GM04504 (cell line): ENCODE results near the gene KIF1A.

Experiments used
- DNase-seq: peaks from one replicate; pipeline ENCODE4 v3.0.0-alpha.2; 2012; ENCODE audit warnings: low read depth

The KIF1A gene

DNA sequence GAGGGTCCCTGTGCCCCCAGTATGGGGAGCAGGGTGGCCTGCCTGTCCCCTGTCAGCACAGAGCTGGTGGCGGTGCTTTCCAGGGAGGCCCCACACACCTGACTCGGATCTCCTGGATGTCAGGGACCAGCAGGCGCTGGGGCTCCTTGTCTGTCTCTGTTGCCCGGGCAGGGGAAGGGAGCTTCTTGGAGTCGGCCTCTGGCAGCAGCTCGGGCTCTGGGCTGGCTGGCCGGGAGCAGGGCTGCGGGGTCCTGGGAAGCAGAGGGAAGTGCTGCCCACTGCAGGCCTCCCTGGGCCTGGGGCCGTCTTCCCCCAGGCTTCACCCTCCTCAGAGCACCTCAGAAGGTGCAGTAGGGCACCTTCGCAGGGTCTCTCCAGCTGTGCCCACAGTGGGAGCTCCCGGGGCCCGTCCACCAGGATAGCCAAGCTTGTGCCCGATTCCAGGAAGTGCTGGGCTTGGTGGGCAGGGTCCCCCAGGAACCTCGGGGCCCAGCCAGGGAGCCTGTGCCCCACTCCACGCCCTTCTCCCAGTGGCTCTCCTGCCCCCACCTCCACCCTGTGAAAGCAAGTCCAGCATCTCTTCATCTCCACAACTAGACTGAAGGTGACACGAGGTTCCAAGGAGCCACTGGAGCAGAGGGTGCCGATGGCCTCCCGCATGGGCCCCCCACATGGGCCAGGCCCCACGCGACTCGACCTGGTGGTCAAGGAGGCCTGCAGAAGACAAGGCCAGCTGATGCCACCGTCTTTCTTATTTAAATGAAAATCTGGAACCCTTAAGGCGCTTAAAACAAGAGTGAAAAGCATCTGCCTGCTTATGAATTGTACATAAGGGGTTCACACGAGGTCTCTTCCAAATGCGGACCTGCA is 100.1 kb downstream of the KIF1A start:
- no peak for DNase-seq

DNA sequence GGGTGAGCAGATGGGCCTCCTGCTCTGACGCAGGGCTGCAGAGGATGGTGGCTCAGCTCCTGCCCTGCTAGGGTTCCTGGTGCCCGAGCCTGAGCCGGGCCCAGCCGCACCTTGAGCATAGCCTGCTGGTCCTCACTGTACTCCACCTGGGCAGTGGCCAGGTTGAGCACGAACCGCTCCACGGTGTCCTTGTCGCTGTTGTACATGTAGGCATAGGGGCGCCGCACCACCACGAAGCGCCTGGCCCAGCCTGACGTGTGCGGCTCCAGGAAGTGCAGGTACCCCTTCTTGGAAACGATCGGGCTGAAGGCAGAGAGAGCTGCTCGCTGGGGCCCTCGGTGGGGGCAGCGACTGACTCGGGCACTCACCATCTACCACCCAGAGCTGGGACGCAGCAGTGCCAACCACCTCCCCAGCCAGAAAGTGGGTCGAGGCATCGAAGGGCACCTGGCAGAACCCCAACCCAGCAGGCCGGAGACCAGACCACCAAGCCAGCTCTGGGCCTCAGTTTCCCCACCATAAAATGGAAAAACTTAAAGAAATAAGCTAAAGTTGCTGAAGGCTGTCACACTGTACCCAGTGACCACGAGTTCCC is 101.0 kb downstream of the KIF1A start:
- no peak for DNase-seq

DNA sequence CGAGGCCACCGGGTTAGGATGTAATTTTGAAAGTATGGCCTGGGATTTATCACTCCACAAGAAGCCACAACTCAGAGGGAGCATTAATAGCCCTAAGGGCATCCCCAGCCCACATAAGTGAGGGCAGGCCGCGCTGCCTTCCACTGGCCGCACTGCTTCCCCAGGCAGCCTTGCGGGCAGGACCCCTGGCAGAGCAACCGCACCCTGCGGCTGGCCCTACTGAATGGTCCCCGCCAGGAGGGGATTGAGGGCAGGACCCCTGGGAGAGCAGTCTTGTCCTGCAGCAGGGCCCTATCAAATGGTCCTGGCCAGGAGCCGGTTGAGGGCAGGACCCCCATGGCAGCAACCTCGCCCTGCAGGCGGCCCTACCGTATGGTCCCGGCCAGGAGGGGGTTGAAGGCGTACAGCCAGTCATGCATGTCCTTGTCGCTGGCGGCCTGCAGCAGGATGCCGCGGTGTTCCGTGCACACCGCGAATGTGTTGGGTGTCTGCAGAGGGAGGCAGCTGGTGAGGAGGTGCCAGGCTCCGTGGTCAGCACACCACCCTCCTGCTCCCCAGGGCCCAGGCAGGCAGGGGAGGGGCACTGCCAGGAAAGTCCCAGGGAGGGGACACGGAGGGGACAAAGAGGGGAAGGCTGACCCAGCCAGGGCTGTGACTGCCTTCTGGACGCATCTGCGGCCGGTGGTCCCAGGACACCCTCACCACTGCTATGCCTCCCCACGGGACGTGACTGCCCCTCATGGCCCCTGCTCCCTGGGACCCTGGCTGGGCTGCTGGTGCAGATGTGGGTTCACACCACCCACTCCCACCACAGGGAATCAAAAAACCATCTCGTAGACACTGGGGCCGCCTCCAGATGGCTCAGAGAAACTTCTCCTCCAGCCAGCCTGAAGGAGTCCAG is 102.1 kb downstream of the KIF1A start:
- DNase-seq = no peak

DNA sequence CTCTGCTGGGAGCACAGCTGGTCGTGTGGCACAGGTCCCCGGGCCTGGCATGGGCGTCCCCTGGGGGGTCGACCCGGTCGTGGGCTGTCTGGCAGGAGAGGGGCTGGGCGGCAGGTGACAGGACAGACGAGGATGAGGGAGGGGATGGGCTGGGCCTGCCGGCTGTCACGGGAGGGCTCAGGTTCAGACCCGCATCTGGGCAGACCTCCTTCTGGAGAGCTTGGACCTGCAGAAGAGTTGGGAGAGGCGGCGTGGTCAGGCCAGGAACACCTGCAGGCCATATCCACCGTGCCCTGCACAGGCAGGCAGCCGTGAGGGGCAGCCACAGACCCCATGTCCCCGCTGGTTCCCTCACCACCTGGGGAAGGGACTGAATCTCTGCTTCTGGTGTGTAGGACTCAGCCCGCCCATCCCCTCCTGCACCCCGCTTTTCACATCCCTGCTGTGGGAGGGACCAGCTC is 102.8 kb downstream of the KIF1A start:
- DNase-seq = no peak

DNA sequence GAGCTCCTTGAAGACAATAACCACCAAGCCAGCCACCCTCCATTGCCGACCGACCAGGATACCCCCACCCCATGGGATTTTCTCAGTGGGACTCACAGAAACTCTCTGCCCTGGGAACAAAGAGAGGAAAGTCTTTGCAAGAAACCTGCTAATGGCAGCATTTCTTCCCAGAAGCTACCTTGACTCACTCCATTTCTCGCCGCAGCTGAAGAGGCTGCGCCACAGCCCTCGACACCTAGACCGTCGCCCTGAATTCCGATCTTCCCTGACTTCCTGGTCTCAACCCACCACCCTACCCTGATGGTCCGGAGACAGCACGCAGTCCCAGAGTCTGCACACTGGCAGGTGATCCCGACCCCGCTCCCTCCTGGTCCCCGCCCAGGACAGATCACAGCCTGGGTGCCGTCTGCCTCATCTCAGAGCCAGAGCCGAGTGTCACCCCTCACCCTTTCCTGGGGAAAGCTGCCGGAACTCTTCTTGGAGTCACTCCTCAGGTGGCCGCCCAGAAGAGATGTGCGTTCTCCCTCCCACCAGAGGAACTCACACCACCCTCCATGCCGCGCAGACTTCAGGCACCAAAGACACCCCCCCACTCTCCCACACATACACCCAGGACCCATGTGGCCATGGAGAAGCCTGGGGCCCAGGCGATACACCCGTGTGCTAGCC is 103.8 kb downstream of the KIF1A start:
- no peak for DNase-seq

DNA sequence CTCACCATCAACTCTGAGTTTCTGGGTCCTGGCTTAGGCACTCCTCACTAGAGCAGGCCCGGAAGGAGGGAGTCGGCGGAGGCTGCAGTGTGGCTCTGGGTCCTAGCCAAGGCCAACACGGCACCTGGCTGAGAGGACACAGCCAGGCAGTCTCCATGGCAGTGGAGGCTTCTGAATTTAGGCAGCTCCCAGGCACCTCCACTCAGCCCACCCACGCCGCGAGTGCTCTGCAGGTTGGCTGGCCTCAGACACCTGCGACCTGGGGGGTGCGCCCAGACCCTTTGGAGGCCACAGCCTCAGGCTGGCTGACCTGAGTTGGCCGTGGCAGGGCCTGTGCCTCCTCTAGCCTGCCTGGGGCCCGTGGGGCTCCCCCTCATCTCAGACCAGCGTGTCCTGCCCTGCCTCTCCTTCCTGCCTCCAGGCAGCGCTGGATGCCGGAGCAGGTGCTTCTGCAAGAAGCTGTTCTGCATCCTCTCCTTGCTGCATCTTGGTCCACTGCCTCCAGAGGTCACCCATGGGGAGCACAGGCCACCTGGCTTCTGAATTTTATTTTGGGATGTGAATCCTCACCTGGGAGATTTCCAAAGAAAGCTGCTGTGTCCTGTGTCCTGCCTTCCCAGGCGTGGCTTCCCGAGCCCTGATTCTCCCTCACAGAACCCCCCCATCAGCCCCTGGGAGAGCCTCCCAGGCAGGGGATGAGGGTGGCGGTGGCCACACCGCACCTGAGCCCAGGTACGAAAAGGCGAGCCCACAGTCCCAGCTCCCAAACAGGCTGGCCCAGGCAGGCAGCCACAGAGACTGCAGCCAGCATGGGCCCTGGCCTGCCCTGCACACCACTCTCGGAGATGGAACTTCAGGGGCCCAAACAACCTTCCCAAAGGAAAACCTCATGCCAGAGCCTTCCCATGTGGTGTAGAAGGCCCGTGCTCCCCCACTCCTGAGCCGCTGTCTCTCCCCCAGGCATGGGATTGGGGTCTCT is 105.0 kb downstream of the KIF1A start:
- no peak for DNase-seq

DNA sequence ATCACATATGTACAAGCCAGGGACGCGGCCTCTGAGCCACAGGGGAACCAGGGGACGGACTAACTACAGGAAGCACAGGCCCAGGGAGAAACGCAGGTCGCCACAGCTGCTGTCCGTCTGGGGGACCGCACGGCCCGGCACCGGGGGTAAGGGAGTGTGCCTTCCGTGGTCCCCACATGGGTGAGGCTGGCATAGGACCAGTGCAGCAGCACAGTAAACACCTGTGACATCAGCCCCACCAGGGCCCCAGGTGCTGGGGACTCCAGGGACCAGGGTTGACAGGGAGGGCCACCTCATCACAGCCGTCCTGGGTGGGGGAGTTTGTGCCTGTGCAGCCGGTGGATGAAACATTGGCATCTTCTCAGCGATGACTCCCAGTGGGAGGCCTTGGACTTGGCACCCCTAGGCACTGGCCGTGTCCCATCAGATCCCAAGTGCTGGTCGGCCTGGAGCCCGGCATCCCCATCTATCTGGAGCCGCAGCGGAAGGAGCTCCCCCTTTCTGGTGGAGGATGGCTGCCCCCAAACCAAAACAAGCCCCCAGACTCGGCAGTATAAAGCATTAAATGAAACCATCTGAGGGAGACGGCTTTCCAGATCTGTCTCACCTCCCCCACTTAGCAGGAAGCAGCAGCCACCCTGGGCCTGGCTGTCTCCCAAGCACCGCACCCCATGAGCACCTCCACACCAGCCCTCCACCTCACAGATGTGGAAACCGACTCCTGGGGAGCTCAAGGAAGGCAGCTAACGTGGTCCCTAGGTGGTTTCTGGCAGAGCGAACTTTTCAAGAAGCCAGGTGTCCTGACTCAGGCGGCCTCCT is 105.9 kb downstream of the KIF1A start:
- DNase-seq = no peak

DNA sequence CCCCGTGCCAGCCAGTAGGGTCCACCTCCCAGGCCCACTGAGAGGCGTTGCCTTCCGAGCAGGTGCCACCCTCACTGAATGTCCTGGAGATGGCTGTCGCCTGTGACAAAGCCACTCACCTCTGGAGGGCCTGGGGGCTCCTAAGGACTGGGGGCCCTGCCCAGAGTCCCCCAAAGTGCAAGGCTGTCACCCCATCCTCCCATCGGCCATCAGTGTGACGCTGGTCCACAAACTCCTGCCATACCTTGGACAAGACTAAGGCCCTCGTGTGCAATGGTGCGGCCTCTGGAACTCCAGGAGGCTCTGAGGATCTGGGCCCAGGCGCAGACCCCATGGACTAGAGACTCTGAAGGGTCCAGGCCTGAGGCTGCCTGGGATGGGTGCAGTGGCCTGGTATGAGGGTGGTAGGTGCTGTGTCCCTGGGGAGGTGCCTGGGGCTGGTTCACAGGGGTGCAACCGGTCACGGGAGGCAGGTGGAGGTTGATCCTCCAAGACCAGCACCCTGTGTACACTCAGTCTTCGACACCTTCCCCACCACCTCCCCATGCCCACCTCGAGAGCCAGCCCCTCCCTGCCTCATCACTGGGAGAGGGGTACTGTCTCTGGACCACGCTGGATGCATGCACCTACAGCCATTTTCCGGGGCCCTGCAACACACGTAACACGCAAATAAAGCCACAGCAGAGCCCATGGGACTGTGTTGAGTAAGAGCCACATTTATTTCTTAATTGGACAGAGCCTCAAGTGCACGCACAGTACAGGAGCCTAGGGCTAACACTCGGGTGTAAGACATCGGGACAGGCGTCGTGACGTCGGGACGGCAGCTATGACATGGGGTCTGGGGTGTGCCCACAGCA is 106.7 kb downstream of the KIF1A start:
- DNase-seq = no peak

DNA sequence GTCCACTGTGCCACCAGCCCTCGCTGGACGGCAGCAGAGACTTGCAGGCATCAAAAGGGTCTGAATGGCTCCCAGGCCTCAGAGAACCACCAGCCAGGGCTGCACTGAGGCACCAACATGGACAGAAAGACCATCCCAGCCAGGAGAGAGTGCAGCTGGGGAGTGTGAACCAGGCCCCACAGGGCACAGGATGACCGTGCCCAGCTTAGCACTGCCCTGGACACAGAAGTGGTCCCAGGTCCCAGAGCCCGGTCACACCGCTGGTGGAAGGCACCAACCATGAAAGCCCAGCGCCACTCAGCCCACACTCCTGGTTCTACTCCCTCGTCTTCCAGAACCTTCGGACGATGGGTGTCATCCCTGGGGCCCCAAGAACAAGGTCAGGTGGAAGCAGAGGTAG is 107.9 kb downstream of the KIF1A start:
- no peak for DNase-seq

DNA sequence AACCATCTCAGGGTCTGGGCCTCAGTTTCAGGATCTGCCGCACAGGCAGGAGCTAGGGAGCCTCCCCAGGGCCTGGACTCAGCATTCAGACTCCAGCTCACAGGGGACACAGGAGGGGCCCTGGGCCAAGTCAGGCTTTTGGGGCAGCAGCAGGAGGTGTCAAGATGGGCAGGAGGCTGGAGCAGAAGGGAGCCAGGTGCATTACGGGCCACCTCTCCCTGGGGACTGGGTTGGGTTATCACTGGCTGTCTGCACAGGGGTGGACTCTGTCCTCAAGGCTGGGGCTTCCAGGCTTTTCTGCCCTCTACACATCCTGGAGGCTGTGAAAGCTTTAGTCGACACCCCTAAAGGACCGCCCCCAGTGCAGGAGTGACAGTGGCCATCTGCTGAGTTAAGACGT is 108.3 kb downstream of the KIF1A start:
- DNase-seq = no peak

DNA sequence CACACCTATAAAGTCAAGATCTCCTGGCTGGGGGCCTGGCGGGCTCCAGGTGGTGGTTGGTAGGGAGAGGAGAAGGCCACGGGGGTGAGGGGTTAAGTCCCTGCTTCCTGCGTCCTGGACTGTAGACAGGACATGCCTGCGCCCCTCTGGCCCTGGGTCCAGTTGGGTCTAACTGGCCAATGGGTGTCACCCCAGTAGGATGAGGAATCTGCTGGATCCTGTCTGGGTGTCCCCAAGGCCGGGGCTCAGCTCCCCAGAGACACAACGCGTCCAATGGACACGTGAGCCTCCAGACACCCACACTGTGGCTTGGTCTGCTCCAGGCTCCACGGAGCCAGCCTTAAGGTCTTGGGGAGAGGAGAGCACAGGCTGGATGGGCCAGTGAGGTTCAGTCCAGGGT is 108.7 kb downstream of the KIF1A start:
- no peak for DNase-seq

DNA sequence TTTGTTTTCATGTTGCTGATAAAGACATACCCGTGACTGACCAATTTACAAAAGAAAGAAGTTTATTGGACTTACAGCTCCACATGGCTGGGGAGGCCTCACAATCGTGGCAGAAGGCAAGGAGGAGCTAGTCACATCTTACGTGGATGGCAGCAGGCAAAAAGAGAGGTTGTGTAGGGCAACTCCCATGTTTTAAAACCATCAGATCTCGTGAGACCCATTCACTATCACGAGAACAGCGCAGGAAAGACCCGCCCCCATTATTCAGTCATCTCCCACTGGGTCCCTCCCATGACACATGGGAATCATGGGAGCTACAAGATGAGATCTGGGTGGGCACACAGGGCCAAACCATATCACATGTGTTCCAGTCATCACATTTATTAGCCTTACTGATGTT is 111.6 kb downstream of the KIF1A start:
- DNase-seq = no peak

DNA sequence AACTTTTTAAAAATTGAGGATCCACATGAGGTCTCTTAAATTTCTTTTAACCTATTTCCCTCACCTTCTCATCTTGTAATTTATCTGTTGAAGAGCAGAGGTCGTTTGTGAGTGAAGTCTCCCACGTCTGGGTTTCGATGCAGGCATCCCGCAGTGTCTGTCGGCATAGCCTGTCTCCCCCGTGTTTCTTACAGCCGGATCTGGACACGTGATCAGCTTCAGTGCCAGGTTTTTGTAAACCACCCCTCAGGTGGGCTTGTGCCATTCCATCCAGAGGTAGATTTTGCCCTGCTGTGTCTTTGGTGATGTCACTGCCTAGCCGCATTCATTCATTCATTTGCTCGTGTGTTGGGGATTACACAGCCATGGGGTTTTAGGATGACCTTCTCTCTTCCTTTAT is 112.2 kb downstream of the KIF1A start:
- no peak for DNase-seq

DNA sequence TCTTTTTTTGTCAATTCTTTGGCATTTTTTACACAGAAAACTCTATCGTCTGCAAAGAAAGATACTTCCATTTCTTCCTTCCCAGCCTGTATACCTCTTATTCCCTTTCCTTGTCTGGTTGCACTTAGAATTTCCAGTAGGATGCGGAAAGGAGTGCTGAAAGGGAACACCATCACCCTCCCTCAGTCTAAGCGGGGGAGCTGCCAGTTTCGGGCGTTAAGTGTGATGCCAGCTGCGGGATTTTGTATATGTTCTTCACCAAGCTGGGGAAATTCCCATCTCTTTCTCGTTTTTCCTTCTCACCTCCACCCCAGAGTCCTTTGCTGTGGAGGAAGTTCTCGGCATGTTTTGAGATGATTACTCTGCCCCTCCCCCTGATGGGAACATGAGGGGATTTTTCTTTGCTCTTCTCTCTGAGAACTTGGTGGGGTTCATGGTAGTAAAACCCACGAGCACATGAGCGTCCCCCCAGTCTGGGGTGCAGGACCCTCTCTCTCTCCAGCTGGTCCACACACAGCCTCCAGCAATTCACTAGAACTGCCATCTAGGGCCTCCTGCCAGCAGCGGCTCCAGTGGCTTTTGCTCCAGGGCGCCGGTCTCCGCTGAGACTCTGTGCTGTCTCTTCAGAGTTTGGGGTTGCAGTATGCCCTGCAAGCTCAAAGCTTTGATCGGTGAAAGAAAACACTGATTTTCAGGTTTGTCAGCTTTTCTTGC is 112.8 kb downstream of the KIF1A start:
- DNase-seq = no peak

DNA sequence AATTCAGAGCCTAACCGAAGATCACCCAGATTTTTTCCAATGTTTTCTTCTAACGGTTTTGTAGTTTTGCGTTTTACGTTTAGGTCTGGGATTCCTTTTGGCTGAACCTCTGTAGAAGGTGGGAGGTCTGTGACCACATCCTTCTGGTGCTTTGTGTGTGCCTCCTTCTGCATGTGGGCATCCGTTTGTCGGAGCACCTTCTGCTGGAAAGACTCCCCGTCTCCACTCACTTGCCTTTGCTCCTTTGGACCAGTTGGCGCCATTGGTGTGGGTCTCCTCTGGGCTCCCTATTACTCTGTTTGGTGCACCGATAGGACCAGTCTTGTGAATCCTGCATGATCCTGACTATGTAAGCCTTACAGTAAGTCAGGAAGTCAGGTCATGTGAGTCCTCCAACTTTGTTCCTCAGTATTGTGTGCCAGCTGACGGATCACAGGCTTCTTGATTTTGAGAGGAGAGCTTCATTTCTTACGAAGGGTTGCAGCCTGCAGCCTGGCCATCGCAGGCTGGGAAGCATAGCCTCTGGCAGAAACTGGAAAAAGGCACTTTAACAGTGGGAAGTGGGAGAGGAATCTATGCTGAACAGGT is 114.7 kb downstream of the KIF1A start:
- DNase-seq = no peak

DNA sequence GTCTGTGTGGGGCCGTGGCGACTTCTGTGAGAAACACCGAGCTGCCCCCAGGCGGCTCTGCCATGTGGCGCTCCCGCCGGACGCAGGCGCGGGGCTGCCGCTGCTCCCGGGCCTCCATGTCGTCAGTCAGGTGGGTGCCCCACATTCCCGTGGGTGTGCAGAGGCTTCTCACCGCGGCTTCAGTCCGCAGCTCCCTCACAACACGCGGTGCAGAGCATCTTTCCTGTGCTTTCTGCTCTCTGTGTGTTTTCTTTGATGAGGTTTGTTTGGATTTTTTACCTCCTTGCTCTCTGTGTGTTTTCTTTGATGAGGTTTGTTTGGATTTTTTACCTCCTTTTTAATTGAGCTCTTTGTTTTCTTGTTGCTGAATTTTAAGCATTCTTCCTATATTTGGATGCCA is 115.4 kb downstream of the KIF1A start:
- DNase-seq = no peak

DNA sequence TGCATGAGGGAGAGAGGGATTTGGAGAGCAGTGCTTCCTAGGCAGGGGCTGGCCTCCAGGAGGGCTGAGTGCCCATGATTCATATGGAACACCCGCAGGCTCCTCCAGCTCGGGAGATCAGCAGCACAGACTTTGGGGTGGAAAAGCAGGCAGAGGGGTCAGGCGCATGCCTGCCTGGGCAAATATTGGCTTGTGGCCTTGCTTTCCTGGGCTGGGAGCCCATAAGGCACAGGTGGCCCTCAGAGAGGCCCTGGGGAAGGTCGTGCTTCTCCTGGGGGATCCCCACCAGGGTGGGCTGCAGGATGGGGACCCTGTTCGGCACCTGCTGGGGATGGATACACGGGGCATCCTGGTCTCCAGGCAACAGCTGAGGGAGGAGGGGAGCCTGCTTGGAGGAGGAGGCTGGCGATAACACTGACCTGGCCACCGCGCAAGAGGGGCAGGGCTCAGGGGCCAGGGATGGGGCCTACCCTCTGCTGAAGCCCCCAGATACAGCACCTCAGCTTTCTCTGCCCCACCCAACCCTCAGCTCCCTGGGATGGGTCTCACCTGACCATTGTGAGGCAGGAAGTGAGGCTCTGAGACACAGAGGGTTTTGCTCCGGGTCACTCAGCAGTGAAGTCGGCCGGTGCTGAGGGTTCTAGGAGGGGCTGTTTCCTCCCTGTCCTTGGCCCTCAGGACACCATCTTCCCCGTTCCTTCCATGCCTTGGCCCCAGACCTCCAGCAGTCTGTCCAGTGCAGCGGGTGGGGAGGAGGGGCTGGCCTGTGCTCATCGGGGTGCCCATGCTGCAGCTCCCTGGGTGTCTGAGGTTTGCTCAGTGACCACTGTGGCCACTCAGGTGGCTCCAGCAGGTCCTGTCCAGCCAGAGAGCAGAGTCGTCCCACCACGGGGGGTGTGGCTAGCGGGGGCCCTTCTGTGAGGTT is 116.3 kb downstream of the KIF1A start:
- DNase-seq = no peak
